GM19239 (cell line): ENCODE measurements around the gene GLRX5.

Source experiments
- DNase-seq: peaks from one replicate; pipeline ENCODE4 v3.0.0; 2011; ENCODE audit warnings: low spot score; ENCODE audit not compliant: insufficient read length
- FAIRE-seq: peaks from 2 replicates; lab custom pipeline; 2011; peaks lifted over from hg19 to GRCh38; lab: Jason Lieb, UNC

GLRX5 gene

DNA sequence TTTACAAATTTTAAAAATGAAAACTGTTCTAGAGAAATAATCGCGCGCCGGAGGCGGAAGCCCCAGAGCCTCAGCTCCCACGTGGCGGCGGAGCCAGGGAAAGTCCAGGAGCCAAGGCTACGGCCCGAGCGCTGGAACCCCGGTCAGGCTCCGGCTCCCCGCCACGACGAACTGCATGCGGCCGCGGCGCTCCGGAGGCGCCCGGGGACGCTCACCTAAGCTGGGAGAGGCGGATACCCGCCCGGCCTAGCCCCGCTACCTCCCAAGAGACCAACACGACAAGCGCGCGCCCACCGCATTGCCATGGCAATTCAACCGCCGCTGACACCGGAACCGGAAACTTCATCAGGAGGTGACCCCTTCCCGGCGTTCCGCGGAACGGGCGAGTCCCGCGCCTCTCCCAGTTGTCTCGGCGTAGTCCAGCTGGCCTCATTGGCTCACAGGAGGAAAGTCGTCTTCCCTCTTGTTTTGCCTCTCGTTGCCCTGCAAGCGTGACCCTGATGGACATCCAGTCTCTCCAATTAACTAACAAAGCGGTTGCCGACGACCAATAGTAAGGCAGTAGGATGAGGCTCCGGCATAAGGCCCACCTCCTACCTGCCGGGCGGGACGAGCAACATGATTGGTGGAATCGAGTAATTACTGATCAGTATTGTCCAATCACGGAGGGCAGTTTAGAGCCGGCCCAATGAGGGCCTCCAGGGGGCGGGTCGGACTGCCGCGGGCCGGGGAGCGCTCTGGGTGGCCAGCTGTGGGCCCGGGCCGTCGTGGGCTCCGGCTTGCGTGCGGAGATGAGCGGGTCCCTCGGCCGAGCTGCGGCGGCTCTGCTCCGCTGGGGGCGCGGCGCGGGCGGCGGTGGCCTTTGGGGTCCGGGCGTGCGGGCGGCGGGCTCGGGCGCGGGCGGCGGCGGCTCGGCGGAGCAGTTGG is at the start of gene GLRX5:
TSS of gene GLRX5 (plus strand) at position 752 of the 927 bp plus-strand sequence. CDS start at position 792, 40 bp downstream.
- FAIRE-seq: peak; percentile 100
- peak; percentile 98 for DNase-seq

DNA sequence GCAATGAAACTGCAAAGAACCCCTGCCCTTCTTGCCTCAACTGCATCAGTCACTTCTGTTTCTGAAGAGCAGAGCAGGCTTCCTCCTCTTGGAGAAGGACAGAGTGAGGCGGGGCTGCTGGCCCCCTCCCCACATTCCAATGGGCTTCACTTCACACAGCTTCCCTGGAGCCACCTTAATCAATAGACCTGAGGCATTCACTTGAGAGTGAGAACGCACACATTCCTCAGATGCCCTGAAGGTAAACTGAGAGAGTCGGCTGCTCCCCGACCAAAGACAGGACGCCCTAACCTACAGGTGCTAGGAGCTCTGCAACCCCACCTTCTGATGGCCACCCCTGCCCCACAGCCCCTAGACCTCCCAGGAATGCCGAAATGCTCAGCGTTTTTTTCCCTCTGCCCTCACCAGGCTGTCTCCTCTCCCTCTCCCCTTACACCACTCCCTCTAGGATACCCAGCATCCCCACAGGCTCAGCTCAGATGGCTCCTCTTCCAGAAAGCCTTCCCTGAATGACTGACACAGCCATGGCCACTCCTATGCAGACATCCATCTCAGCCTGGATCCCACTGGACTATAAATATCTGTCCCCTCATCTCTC is 49.5 kb upstream of the GLRX5 start:
- DNase-seq: no peak
- FAIRE-seq: no peak

DNA sequence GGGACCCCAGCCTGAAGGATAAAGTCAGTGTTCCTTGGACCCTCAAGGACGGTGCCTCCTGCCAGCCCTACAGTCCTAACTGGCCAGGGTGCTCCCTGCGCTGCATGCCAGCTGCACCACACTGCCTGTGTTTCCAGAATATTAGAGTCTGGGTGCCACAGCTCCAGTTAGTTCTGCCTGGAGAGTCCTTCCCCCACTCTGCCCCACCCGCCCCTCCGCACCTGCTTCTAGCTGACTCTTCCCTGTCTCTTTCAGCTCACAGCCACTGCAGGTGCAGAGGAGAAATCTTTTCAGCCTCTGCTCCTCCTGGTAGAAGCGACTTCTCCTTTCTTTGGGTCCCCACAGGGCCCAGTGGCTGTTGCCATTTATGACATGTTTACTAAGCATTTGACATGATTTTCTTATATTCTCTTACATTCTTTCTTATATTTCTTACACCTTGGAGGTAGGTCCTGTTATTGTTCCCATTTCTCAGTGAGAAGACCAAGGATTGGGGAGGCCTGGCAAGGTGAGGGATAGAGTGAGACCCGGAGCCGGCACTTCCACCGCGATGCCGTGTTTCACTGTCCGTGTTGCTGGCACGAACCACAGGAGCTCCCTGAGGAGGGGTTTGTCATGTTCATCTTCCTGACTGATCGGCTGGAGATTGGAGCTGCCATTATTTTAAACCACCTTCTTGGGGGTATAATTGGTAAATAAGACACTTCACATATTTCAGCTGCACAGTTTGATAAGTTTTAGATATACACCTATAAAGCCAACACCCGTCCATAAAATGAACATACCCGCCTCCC is 47.8 kb upstream of the GLRX5 start:
- DNase-seq (no peak), FAIRE-seq (peak; percentile 28)

DNA sequence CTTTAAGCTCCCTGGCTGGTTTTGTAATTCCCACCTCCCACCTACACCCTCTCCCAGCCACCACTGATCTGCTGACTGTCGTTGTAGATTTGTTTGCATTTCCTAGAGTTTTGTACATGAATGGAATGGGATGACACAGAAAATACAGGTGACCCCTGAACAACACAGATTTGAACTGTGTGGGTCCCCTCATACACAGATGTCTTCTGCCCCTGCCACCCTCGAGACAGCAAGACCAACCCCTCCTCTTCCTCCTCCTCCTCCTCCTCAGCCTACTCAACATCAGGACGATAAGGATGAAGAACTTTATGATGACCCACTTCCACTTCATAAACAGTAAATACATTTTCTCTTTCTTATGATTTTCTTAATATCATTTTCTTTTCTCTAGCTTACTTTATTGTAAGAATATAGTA is 47.2 kb upstream of the GLRX5 start:
- FAIRE-seq (no peak), DNase-seq (no peak)

DNA sequence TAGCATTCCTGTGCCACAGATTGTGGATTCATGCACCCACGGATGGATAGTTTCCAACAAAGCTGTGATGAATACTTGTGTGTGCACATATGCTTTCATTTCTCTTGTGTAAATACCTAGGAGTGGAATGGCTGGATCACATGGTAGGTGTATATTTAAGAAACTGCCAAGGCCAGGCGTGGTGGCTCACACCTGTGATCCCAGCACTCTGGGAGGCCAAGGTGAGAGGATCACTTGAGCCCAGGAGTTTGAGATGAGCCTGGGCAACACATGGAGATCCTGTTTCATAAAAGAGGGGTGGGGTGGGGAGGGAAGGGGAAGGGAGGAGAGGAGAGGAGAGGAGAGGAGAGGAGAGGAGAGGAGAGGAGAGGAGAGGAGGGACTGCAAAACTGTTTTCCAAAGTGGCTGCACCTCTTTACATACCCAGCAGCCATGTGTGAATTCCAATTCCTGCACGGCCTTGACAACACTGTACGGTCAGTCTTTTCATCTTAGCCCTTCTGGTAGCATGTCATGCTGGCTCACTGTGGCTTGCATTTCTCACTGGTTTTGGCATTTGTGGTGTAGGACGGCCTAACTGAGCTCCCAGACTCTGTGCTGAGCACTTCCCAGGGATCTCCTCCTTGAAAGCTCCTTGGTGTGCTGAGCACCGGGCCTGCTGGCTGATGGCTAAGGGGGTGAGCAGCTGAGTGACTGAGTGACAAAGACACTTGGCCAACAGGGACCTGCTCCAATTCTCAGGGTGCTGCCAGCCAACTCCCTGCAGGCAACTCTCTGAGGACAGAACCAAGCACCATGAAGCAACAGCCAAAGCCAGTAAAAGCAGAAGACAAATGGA is 46.3 kb upstream of the GLRX5 start:
- no peak for FAIRE-seq
- DNase-seq: no peak

DNA sequence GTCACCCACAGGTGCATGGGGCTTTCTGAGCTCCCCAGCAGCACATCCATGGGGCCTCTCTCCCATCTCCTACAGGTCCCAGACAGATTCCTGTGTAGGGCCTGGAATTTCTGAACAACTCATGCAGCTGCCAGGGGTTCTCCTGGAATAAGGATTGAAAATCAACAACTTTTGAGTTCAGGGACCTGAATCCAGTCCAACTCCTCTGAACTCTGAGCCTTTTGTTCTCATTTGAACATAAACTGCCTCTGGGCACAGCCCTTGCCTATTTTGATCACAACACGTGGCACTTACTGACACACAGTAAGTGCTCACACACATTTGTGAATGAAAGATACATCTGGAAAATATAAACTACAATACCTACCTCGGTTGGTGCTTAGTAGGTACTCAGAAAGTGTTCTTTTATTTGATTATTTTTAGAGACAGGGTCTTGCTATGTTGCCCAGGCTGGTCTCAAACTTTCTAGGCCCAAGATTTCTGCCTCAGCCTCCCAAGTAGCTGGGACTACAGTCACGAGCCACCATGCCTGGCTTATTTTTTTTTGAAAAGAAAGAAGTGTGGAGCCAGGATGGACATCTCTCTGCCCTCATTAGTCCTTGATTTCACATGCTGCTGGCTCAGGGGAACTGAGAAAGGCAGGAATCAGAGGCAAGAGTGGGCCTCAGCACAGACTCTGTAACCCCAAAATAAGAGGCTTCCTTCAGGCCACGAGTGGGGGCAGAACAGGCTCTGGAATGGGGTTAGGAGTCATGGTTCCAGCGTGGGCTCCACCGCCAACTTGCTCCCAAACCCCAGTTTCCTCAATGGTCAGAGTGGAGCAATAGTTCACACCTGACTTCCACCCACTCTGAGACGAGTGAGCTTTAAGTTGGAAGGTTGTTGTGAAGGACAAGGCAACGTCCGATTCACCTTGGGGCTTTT is 45.4 kb upstream of the GLRX5 start:
- no peak for FAIRE-seq
- no peak for DNase-seq

DNA sequence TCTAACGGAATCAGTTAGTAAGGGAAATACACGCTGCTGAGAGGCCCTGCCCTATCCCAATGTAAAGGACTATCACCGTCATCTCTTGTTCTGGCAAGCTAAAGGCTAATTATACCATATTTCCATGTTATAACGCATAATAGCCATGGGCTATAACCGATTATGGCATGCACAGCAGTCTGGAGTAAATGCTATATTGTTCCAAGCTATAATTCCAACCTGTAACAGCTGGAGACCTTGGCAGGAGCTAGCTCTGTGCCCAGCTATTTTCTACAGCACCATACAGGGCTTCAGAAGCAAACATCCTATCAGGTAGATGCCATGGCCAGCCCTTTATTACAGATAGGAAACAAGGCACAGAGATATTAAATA is 44.7 kb upstream of the GLRX5 start:
- no peak for DNase-seq
- FAIRE-seq: no peak

DNA sequence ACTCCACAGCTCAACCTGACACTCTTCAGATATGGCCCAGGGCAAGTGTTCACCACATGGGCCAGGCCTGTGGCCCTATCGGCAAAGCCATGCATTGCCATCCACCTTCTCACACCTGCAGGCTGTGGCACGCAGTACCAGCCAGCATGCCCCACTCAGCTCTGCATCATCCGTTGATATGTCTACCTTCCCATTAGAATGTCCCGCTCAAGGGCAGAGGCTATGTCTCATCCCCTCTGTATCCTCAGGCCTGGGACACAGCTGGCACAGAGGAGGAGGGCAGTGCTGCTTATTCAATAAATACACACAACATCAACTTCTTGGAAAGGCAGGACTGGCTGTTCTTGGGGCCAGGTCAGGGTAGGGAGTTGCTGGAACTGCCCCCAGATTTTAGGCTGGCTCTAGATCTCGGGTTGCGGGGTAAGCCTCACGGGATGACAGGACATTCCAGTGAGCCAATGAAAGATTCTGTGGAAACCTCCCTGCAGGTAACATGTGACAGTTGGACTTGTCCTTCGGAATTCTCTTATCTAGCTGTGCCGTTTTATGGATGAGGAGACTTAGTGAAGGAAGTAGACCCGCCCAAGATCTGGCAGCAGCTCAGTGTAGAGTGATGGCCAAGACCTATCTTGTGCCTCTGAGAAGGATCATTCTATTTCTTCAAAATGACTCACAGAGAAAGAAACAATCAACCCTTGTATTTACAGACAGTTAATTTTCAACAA is 44.0 kb upstream of the GLRX5 start:
- FAIRE-seq (no peak), DNase-seq (no peak)

DNA sequence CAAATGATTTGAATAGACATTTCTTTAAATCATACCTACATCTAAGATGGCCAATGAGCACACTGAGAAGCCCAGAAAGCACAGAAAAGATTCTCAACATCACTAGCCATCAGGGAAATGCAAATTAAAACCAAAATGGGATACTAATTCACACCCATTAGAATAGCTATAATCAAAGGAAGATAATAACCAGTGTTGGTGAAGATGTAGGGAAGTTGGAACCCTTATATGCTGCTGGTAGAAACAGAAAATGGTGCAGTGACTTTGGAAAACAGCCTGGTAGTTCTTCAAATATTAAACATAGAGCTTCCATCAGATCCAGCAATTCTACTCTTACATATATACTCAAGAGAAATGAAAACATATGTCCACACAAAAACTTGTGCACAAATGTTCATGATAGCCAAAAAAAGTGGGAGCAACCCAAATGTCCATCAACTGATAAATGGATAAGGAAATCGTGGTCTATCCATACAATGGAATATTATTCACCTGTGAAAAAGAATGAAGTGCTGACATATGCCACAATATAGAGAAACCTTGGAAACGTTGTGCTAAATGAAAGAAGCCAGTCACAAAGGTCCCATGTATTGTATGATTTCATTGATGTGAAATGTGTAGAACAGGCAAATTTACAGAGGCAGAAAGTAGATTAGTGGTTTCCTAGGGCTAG is 42.8 kb upstream of the GLRX5 start:
- FAIRE-seq: peak; percentile 49
- DNase-seq: no peak

DNA sequence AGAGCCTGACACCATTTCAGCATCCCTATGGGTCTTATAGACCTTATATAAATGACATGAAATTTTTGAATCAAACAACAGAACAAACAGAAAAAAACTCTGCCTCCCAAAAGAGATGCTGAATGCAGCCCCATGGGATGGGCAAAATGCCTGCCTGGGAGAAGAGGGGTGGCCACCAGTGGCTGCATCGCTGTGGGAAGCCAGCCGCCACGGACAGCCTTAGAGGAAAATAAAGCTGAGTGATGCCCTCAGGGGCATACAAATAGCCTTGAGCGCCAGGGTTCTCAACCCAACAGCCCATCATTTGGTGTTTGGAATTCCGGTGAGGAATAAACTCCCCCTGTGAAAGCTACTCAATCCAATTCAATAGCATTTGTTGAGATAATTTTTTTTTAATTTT is 41.3 kb upstream of the GLRX5 start:
- FAIRE-seq (no peak), DNase-seq (no peak)

DNA sequence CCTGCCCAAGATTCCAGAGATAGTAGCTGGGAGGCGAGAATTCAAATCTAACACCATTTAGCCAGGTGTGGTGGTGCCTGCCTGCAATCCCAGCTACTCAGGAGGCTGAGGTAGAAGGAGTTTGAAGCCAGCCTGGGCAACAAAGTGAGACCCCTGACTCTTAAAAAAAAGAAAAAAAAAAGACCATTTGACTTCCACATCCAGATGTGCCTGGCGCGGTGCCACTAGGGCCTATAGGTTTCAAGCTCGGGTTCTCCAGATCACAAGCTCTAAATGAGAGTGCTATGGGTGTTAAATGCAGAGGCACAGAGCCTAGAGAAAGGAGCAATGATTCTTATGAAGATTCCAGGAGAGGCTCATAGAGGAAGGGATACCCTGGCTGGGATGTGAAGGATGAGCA is 40.9 kb upstream of the GLRX5 start:
- FAIRE-seq (no peak), DNase-seq (no peak)

DNA sequence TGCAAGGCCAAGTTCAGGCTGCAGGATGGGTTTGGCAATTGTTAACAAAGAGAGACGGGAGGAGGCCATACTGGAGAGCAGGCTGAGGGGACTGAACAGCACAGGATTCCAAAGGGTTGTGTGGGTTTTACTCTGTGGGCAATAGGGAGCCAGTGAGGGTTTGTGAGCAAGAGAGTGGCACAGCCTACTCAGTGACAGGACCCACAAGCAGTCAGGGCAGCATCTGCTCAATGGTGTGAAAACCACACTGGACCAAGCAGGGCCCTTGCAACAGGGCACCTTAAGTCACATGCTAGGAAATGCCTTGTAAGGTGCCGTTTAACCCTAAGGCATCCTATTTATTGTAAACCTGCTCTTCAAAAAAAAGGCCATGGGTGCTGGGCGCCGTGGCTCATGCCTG is 40.4 kb upstream of the GLRX5 start:
- FAIRE-seq (peak; percentile 60), DNase-seq (no peak)

DNA sequence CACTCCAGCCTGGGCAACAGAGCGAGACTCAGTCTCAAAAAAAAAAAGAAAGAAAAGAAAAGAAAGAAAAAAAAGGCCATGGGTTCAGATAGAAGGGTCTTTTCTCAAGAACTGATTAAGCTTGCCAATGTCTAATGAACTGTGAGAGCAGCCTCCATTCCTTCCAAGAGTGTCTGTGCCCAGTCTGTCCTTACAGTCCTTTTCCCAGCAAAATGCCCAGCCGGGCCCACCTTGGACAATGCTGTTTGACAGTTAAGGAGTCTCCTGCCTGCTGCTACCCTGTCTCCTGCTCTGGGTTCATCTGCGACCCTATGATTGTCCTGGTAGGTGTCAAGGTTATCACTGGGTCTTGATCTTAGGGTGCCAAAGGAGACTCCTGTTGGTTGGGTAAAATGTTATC is 39.8 kb upstream of the GLRX5 start:
- DNase-seq (no peak), FAIRE-seq (no peak)

DNA sequence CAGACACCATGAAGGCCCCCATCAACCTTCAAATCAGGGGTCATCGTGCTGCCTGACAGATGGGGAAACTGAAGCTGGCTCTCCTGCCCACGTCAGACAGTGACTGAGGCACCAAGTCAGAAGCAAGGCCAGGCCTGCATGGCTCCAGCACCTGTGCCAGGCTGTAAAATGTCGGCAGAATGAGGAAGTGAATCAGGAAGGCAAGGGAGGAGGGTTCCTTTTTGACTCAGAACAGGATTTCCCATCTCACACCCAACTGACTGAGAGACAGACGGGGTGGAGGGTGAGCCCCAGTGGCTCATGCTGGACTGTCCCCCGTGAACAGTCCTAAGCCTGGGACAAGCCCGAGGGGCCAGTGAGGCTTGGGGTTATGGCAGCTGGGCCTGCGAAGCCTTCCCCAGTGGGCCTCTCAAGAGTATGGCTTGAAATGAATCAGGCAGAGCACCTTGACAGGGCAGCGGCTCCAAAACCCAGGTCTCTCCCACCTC is 39.3 kb upstream of the GLRX5 start:
- FAIRE-seq: peak; percentile 99
- DNase-seq: peak; percentile 62

DNA sequence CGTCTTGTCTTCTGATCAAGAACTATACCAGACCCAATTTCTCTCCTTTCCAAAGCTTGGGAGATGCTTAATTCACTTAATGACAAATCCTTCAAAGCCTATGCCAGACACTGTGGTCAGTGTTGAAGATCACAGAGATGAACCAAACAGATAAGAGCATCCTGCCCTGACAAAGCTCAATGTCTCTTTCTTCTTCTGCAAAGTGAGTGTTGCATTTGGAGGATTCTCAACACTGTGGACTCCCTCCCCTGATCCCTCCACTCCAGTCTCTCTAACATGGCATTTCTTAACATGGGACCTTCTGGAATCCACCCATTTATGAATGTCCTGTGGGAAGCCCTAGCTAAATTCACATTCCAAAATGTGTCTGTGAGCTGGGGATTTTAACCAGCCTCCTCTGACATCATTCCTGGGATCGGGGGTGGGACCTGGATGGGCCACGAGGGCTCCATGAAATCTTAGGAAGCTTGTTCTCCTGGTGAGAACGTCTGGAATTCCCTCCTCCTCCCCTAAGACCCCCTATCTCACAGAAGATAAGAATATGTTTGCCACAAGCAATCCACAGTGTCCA is 38.7 kb upstream of the GLRX5 start:
- DNase-seq: no peak
- FAIRE-seq: no peak

DNA sequence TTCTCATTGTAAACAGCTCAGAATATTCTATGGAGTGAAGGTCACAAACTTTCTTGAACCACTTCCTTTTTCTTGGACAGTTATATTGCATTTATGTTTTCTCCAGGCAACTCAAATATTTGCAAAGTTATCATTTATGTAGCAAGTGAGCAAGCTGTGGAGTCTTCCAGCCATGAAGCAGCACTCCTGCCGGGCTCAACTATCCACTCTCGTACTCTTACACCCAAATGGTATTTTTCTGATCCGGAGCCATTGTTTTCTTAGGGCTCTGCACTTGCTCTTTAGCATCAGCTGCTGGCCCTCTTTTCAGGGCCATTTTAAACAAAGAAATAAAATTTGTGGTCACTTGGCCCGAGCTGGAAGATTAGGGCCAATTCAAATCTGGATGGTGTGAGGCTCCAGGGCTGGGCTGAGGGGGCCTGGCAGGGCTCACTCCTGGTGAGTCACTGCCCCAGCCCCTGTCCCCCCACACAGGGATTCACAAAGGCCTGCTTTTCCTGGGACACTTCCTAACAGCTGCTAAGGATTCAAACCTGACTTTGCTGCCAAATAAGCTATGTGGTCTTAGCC is 38.1 kb upstream of the GLRX5 start:
- no peak for DNase-seq
- FAIRE-seq: no peak

DNA sequence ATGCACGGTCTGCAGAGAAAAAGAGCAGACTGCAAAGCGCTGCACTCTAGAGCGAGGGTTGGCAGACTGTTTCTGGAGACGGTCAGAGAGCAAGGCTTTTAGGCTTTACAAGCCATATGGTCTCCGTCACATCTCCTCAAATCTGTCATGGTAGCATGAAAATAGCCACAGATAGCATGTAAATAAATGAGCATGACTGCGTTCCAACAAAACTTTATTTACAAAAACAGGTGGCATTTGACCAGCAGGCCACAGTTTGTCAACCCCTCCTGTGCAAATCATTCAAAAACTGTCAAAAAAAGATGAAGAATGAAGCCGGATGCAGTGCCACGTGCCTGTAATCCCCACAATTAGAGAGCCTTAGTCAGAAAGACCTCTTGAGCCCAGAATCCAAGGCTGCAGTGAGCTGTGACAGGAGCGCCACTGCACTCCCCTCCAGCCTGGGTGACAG is 37.3 kb upstream of the GLRX5 start:
- DNase-seq: no peak
- FAIRE-seq: peak; percentile 33
